Esophagus squamous epithelium (tissue), 5 donors: ENCODE data around the gene ERG. TPM values are rescaled to one million over a fixed set of nuclear protein-coding genes. Genes with fewer than 3 reads are reported as not detected.

Experiments used
- DNase-seq: peaks from one replicate; lab custom pipeline; 2025; lab: John Stamatoyannopoulos, UW
- H3K27ac ChIP-seq, 4 donors: fragments of 200-600 bp; sonication (generic); one replicate each; pipeline ENCODE4 v1.5.1; 2016 to 2019; ENCODE audit warnings: mild to moderate bottlenecking in 1 of 4
- H3K27me3 ChIP-seq, 4 donors: fragments of 200-600 bp; sonication (generic); 1 replicate in 3 of 4; 2 replicates in 1 of 4; pipeline versions ENCODE4 v1.5.1 to v1.6.0; 2017 to 2021; ENCODE audit warnings: antibody characterized with exemption in 1 of 4
- H3K36me3 ChIP-seq, 3 donors: fragments of 200-600 bp; sonication (generic); one replicate each; pipeline ENCODE4 v1.5.1; 2016 to 2019
- H3K4me1 ChIP-seq, 3 donors: fragments of 200-600 bp; sonication (generic); one replicate each; pipeline ENCODE4 v1.5.1; 2017 to 2019
- H3K4me3 ChIP-seq, 4 donors: fragments of 200-600 bp; sonication (generic); 1 replicate in 3 of 4; 2 replicates in 1 of 4; pipeline ENCODE4 v1.5.1; 2016 to 2019; ENCODE audit warnings: mild to moderate bottlenecking in 2 of 4, moderate library complexity in 1 of 4
- H3K9me3 ChIP-seq, 3 donors: fragments of 200-600 bp; sonication (generic); one replicate each; pipeline ENCODE4 v1.5.1; 2016 to 2019
- POLR2A ChIP-seq, 4 donors: fragments of 450-650 bp; IDR thresholded peaks; one replicate each; pipeline ENCODE4 v1.6.1; 2017; ENCODE audit warnings: antibody characterized with exemption in 4 of 4, mild to moderate bottlenecking in 4 of 4, moderate library complexity in 3 of 4
- WGBS, 2 donors: methylation state at CpG; one replicate each; pipeline ENCODE4 v1.1.5; 2018; 5-methylcytosine and 5-hydroxymethylcytosine counted together
- intact Hi-C: fragments of 100-400 bp; cut with DNase I; formaldehyde crosslinking; loops from one replicate; pipeline ENCODE4 v1.15.0; 2022
- small RNA-seq, 4 donors: library from RNA; depleted of rRNA; stranded (forward); fragments of <200 nt; gene quantifications; one replicate each; pipeline ENCODE3, GENCODE V24; 2016
- total RNA-seq, 4 donors: library from RNA; depleted of rRNA; stranded (reverse); fragments of >200 nt; gene quantifications; one replicate each; pipeline ENCODE4 v1.1.0, GENCODE V29; 2016
- TF ChIP-seq, protein P1 (sequence below), 6 experiments: fragments of 450-650 bp in 4 of 6; fragments of 200-600 bp in 2 of 6; sonication (generic) in 2 of 6; IDR thresholded peaks; one replicate each; pipeline ENCODE4 v1.5.1; 2016 to 2019; ENCODE audit warnings: antibody characterized with exemption in 6 of 6, mild to moderate bottlenecking in 4 of 6, moderate library complexity in 4 of 6
- donor health status: DM: yes; HTN: yes; CAD: no.

The ERG gene
- total RNA-seq, 4 donors from 2014 or later, result 2.5 to 10.9 (median 8.4) TPM

DNA sequence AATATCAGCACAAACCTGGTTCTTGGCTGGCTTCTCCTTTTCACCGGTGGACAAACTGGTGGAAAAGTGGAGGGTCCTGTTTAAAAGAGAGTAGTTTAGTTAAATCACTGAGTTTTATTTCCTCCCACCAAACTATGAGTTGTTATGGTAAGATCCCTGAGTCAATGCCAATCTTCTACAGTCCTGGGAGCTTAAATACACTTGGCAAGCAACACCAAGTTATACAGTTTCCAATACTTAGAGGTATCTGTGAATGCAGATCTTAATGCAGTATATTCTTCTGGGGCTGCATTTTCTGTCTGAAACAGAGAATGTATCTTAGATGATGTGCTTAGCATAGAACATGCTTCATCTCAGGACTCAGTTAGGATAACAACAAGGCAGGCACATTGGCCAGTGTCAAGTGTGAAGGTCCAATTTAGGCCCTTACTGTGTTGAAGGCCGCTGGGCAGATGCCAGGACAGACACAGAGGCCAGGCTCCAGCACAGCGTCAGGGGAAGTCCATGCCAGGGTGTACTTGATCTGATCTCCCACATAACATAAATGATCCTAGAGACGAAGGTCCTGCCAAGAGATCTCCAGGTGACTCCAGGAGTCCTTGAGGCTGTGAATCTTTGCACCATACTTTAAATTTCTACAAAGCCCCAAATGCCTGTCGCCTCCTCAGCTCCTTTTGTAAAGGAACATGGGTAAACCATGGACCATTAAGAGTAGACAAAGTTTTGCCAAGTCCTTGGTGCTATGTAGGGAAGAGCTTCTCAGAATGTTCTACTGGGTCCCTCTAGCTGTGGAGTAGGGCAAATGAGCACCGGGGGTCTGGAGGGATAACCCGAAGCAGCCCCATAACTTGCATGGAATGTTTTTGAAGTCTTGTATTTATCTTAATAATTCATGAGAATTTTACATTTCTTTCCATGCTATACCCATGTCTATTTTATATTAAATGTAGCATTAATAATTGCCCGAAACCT lies 164.7 kb downstream of the ERG start:
- Histone ChIP-seq H3K36me3 (no peaks in the 10 kb centered on the region), H3K27ac (no peak overlapping the region), H3K9me3 (no peaks in the 10 kb centered on the region), H3K4me3 (no peak overlapping the region), H3K27me3 (no peaks in the 10 kb centered on the region), H3K4me1 (peaks cover 9 to 66% (median 15%) of the 10 kb centered on the region in 3 donors)
- no peak for DNase-seq
- TF ChIP-seq, protein P1, sequence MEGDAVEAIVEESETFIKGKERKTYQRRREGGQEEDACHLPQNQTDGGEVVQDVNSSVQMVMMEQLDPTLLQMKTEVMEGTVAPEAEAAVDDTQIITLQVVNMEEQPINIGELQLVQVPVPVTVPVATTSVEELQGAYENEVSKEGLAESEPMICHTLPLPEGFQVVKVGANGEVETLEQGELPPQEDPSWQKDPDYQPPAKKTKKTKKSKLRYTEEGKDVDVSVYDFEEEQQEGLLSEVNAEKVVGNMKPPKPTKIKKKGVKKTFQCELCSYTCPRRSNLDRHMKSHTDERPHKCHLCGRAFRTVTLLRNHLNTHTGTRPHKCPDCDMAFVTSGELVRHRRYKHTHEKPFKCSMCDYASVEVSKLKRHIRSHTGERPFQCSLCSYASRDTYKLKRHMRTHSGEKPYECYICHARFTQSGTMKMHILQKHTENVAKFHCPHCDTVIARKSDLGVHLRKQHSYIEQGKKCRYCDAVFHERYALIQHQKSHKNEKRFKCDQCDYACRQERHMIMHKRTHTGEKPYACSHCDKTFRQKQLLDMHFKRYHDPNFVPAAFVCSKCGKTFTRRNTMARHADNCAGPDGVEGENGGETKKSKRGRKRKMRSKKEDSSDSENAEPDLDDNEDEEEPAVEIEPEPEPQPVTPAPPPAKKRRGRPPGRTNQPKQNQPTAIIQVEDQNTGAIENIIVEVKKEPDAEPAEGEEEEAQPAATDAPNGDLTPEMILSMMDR (IDR thresholded peaks at IDR 0.05), result no peak
- no peak for TF ChIP-seq POLR2A (IDR thresholded peaks at IDR 0.05)
- intact Hi-C loops, result no loop called here
- 61 to 65% methylated on average over 8 of the region's 8 CpGs for WGBS, 2 donors

DNA sequence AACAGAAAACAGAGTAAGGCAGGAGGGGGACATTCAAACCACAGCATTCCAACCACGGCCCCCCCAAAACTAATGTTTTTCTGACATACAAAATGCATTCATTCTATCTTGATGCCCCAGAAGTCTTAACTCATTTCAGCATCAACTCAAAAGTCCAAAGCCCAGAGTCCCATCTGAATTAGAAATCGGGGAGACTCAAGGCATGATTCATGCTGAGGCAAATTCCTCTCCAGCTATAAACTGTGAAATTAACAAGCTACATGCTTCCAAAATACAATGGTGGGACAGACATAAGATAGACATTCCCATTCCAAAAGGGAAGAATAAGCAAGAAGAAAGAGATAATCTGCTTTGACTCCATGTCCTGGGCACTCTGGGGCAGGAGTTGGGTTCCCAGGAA lies 167.6 kb downstream of the ERG start:
- Histone ChIP-seq H3K4me3 (no peak overlapping the region), H3K27ac (no peak overlapping the region), H3K36me3 (no peaks in the 10 kb centered on the region), H3K27me3 (no peaks in the 10 kb centered on the region), H3K9me3 (no peaks in the 10 kb centered on the region), H3K4me1 (peaks cover 6 to 76% (median 15%) of the 10 kb centered on the region in 3 donors)
- no peak for DNase-seq
- TF ChIP-seq, protein P1 (IDR thresholded peaks at IDR 0.05), result no peak
- TF ChIP-seq POLR2A (IDR thresholded peaks at IDR 0.05), result no peak
- 59 to 78% methylated on average over 2 of the region's 2 CpGs for WGBS, 2 donors
- intact Hi-C loops, result no loop called here

Small RNAs within 50 kb of the gene (small RNA-seq; reads per million reads assigned to genes)
- 0 reads per million in 4 donors for gene SNRPGP13

Other genes with a start within 250 kb of the ERG start
- gene KCNJ15, start 241.5 kb downstream of the ERG start, total RNA-seq, result 10 to 100 TPM in 3 of 4 donors, 1 to 10 TPM in 1; 8.1 to 17.8 (median 15.8) TPM